ENCODE data around the gene SERPINA4.

DNA sequence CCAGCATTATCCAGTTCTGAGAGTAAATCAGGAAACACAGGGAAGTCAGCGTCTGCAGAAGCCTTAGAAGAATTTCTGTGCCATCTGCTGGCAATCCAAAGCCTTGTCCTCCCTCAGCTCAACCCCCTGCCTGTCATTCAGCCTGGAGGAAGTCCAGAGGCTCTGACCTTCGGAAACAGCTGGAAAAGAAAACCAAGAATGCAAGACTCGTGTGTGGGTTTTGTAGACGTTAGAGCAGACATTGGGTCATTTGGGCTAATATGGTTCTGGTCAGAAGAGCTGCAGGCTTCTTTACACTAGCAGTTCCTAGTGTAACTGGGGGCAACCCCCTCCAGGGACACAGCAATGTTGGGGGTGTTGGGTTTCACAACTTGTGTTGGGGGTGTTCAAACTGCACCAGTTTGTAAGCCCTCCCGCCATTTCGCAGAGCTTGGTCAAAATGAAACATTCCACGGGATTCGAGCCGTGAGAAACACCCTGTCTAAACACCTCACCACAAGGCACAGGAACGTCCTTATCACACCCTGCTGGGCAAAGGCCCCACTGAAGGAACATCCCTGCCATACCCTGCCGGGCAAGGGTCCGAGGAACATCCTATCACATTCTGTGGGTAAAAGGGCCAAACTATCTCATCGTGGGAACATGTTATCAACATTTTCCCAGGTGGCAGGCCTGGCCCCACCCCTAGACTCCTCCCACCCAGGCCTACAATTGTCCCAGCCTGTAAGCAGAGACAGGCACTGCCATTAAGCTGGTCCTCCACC lies 21.0 kb upstream of the SERPINA4 start:
- TF ChIP-seq BACH2 (CRISPR knock-in tag; IDR thresholded peaks at IDR 0.05; ENCODE audit: borderline replicate concordance), result no peak
- TF ChIP-seq, protein P1, sequence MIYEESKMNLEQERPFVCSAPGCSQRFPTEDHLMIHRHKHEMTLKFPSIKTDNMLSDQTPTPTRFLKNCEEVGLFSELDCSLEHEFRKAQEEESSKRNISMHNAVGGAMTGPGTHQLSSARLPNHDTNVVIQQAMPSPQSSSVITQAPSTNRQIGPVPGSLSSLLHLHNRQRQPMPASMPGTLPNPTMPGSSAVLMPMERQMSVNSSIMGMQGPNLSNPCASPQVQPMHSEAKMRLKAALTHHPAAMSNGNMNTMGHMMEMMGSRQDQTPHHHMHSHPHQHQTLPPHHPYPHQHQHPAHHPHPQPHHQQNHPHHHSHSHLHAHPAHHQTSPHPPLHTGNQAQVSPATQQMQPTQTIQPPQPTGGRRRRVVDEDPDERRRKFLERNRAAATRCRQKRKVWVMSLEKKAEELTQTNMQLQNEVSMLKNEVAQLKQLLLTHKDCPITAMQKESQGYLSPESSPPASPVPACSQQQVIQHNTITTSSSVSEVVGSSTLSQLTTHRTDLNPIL (CRISPR knock-in tag; IDR thresholded peaks at IDR 0.05; ENCODE audit: low read depth), result no peak
- no peak for TF ChIP-seq GLIS3 (CRISPR knock-in tag; IDR thresholded peaks at IDR 0.05)
- TF ChIP-seq ZFP30 (CRISPR knock-in tag; IDR thresholded peaks at IDR 0.05), result no peak
- TF ChIP-seq, protein P2, sequence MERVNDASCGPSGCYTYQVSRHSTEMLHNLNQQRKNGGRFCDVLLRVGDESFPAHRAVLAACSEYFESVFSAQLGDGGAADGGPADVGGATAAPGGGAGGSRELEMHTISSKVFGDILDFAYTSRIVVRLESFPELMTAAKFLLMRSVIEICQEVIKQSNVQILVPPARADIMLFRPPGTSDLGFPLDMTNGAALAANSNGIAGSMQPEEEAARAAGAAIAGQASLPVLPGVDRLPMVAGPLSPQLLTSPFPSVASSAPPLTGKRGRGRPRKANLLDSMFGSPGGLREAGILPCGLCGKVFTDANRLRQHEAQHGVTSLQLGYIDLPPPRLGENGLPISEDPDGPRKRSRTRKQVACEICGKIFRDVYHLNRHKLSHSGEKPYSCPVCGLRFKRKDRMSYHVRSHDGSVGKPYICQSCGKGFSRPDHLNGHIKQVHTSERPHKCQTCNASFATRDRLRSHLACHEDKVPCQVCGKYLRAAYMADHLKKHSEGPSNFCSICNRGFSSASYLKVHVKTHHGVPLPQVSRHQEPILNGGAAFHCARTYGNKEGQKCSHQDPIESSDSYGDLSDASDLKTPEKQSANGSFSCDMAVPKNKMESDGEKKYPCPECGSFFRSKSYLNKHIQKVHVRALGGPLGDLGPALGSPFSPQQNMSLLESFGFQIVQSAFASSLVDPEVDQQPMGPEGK (CRISPR knock-in tag; IDR thresholded peaks at IDR 0.05; ENCODE audit: borderline replicate concordance), result no peak
- no peak for TF ChIP-seq ZNF565 (CRISPR knock-in tag; conservative IDR thresholded peaks at IDR 0.05; ENCODE audit: low read depth)
- no peak for TF ChIP-seq ZFP3 (CRISPR knock-in tag; IDR thresholded peaks at IDR 0.05)
- no peak for TF ChIP-seq ISL1 (CRISPR knock-in tag; IDR thresholded peaks at IDR 0.05)
- TF ChIP-seq ZNF8 (CRISPR knock-in tag; IDR thresholded peaks at IDR 0.05), result no peak
- TF ChIP-seq ARNTL (CRISPR knock-in tag; IDR thresholded peaks at IDR 0.05; ENCODE audit: borderline replicate concordance, low read depth), result no peak
- TF ChIP-seq, protein P3, sequence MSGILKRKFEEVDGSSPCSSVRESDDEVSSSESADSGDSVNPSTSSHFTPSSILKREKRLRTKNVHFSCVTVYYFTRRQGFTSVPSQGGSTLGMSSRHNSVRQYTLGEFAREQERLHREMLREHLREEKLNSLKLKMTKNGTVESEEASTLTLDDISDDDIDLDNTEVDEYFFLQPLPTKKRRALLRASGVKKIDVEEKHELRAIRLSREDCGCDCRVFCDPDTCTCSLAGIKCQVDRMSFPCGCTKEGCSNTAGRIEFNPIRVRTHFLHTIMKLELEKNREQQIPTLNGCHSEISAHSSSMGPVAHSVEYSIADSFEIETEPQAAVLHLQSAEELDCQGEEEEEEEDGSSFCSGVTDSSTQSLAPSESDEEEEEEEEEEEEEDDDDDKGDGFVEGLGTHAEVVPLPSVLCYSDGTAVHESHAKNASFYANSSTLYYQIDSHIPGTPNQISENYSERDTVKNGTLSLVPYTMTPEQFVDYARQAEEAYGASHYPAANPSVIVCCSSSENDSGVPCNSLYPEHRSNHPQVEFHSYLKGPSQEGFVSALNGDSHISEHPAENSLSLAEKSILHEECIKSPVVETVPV (CRISPR knock-in tag; IDR thresholded peaks at IDR 0.05), result no peak
- no peak for TF ChIP-seq ZNF70 (CRISPR knock-in tag; IDR thresholded peaks at IDR 0.05)
- no peak for TF ChIP-seq TOX (CRISPR knock-in tag; IDR thresholded peaks at IDR 0.05; ENCODE audit: borderline replicate concordance)
- no peak for TF ChIP-seq ESRRG (CRISPR knock-in tag; IDR thresholded peaks at IDR 0.05)
